Measurements from ENCODE around the gene FOXA2.

Gene FOXA2

DNA sequence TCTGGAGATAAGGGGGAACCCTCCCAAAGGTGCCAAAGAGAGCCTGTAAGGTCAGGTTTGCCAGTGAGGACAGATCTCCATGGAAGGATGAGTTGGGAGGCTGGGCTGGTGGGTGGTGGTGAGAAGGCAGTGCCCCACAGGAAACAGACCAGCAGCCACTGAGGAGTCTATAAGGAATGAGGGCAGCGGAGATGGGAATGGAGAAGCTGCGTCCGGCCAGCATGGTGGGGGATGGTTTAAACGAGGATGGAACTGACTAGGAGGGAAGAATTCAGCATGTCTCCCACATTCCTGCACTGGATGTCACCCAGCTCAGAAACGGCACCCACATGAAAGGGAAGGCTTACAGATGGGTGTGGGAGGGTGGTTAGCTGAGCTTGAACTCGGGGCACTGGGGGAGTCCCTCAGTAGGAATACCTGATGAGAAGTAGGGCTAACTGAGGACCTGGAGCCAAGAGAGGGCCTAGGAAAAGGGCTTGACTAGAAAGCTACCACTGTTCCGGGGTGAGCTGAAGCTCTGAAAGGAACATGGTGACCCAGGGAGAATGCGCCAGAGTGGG lies 53.2 kb downstream of the FOXA2 start:
- in situ Hi-C loops (cut with MboI; ENCODE audit: low sequenced_read_pairs): no loop called here
- Histone ChIP-seq H3K36me3 (replicated peaks) (no peaks in the 10 kb centered on the region), H3K4me3 (no peak overlapping the region), H3K4me1 (no peaks in the 10 kb centered on the region), H3K9me3 (no peaks in the 10 kb centered on the region), H3K27me3 (ENCODE audit: low read depth) (no peaks in the 10 kb centered on the region)
- DNase-seq (ENCODE audit: low spot score in 2 of 2): no peak
